Adrenal gland (tissue), 12 donors: ENCODE results near the gene USP10. TPM values are rescaled to one million over a fixed set of nuclear protein-coding genes. Genes with fewer than 3 reads are reported as not detected.

ENCODE experiments used
- DNase-seq, 7 donors: peaks; one replicate each; pipeline ENCODE4 v3.0.0-alpha.2; 2019 to 2020
- H3K27ac ChIP-seq, 5 donors: fragments of 200-600 bp; sonication (generic) in 4 of 5; 1 replicate in 3 of 5; 2 replicates in 2 of 5; pipeline versions ENCODE4 v1.5.1 to v1.8.0; 2016 to 2020; ENCODE audit warnings: mild to moderate bottlenecking in 1 of 5
- H3K27me3 ChIP-seq: fragments of 200-600 bp; 2 replicates; pipeline ENCODE4 v1.8.0; 2021
- H3K36me3 ChIP-seq, 2 donors: fragments of 200-600 bp; replicated peaks in 1 of 2; 1 replicate in 1 of 2; 2 replicates in 1 of 2; pipeline versions ENCODE4 v1.5.1 to v1.8.0; 2018 to 2022
- H3K4me1 ChIP-seq, 2 donors: fragments of 200-600 bp; replicated peaks in 1 of 2; 1 replicate in 1 of 2; 2 replicates in 1 of 2; pipeline versions ENCODE4 v1.5.1 to v1.8.0; 2018 to 2021
- H3K4me3 ChIP-seq, 4 donors: fragments of 200-600 bp; sonication (generic) in 3 of 4; one replicate each; pipeline ENCODE4 v1.5.1; 2016 to 2018
- H3K9me3 ChIP-seq, 3 donors: fragments of 200-600 bp; sonication (generic) in 1 of 3; replicated peaks in 1 of 3; 1 replicate in 2 of 3; 2 replicates in 1 of 3; pipeline versions ENCODE4 v1.5.1 to v1.8.0; 2016 to 2021
- POLR2A ChIP-seq, 2 donors: fragments of 450-650 bp; IDR thresholded peaks; one replicate each; pipeline ENCODE4 v1.6.1; 2017; ENCODE audit warnings: antibody characterized with exemption in 2 of 2, mild to moderate bottlenecking in 2 of 2, moderate library complexity in 1 of 2
- WGBS, 4 donors: extraction: QIAGEN DNeasy Blood & Tissue Kit in 2 of 4; methylation state at CpG; one replicate each; pipeline versions ENCODE4 v1.1.5 to v1.1.7; 2013 to 2017; 5-methylcytosine and 5-hydroxymethylcytosine counted together
- intact Hi-C, 2 donors: fragments of 100-400 bp; cut with DNase I; formaldehyde crosslinking; loops; one replicate each; pipeline versions ENCODE4 v1.14.1 to v1.15.0; 2022 to 2023
- polyA plus RNA-seq, 3 donors: library from polyadenylated mRNA; stranded (reverse); fragments of 200-250 nt in 2 of 3; fragments of 350-450 nt in 1 of 3; fragmentation: Illumina TruSeq in 1 of 3; extraction: RNeasy Lipid Tissue Mini Kit (QIAGEN cat#74804) in 1 of 3; gene quantifications; one replicate each; pipeline ENCODE4 v1.2.3, GENCODE V29; 2013 to 2014
- total RNA-seq, 9 donors: library from RNA; depleted of rRNA in 4 of 9; stranded (reverse); fragments of >200 nt in 4 of 9; fragments of 120-200 nt in 1 of 9; fragmentation: NEBNext Ultra II Directional in 1 of 9; extraction: Animal tissue kit (Norgen Biotek cat#: 25700) in 1 of 9; gene quantifications; one replicate each; pipeline versions ENCODE4 v1.1.0 to v1.2.4, GENCODE V29; 2013 to 2023
- TF ChIP-seq, protein P1 (sequence below), 6 experiments: fragments of 450-650 bp in 4 of 6; fragments of 200-600 bp in 2 of 6; sonication (generic) in 1 of 6; IDR thresholded peaks; 1 replicate in 5 of 6; 2 replicates in 1 of 6; pipeline versions ENCODE4 v1.5.1 to v1.8.0; 2016 to 2021; ENCODE audit warnings: antibody characterized with exemption in 6 of 6, mild to moderate bottlenecking in 2 of 6, moderate library complexity in 1 of 6
- donor health status: healthy with polysubstance abuse.
- donor health status: Bipolar disorder and iron deficiency.
- donor health status: DM: yes; HTN: yes; CAD: no.
- donor health status: DM: no; HTN: no; CAD: no.
- donor health status: DM: no; HTN: no; CAD: no.
- donor health status: DM: yes; HTN: yes; CAD: no.

USP10 gene
- total and polyA plus RNA-seq, 12 donors: 16.2 to 154 (median 60.4) TPM

DNA sequence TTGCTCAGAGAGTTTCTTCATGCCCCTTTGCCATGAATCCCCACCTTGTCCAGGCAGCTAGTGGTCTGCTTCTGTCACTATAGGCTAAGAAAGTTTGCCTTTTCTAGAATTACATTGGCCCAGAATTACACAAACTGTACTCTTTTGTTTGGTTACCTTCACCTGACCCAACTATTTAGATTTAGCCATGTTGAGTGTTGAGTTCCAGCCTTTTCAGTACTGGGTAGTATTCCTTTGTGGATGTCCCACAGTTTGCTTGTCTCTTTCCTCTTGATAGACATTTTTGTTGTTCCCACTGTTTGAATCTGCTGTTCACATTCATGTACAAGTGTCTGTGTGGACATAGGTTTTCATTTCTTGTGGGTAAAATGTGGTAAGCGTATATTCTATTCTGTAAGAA lies 22.3 kb downstream of the USP10 start:
- no peak overlapping the region for H3K27ac ChIP-seq
- intact Hi-C loops: loop anchor here (5.0 to 10.0 kb wide), 2 partner anchors 97 to 100 kb away; no protein-coding TSS in a partner anchor
- WGBS, 4 donors: 94 to 100% (median 98%) methylated on average over 1 of the region's 1 CpG
- H3K4me1 ChIP-seq: peaks cover 11 to 50% of the 10 kb centered on the region in 2 donors
- H3K27me3 ChIP-seq: no peaks in the 10 kb centered on the region
- no peaks in the 10 kb centered on the region for H3K9me3 ChIP-seq
- no peak for TF ChIP-seq POLR2A (IDR thresholded peaks at IDR 0.05)
- TF ChIP-seq, protein P1, sequence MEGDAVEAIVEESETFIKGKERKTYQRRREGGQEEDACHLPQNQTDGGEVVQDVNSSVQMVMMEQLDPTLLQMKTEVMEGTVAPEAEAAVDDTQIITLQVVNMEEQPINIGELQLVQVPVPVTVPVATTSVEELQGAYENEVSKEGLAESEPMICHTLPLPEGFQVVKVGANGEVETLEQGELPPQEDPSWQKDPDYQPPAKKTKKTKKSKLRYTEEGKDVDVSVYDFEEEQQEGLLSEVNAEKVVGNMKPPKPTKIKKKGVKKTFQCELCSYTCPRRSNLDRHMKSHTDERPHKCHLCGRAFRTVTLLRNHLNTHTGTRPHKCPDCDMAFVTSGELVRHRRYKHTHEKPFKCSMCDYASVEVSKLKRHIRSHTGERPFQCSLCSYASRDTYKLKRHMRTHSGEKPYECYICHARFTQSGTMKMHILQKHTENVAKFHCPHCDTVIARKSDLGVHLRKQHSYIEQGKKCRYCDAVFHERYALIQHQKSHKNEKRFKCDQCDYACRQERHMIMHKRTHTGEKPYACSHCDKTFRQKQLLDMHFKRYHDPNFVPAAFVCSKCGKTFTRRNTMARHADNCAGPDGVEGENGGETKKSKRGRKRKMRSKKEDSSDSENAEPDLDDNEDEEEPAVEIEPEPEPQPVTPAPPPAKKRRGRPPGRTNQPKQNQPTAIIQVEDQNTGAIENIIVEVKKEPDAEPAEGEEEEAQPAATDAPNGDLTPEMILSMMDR (IDR thresholded peaks at IDR 0.05): no peak
- H3K36me3 ChIP-seq: no peaks in the 10 kb centered on the region
- H3K4me3 ChIP-seq: no peak overlapping the region
- no peak for DNase-seq

DNA sequence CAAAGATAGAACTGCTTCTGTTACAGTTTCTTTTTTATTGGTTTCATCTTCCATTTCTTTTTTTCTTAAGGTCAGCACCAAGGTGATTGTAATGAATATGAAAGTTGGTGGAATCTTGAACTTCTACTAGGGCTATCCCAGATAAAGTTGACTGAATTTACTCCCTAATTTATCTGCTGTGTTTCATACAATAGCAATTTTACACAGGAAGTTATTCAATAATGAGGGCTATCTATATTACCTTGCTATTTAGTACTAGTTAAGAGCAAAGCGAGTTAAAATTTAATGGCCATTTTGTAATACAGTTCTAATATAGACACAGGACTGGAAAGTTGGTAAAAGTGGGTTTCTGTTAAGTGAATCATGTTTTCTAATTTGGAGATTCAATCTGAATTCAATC lies 24.1 kb downstream of the USP10 start:
- Histone ChIP-seq H3K27me3 (no peaks in the 10 kb centered on the region), H3K4me3 (no peak overlapping the region), H3K36me3 (no peaks in the 10 kb centered on the region), H3K4me1 (peaks cover 11 to 50% of the 10 kb centered on the region in 2 donors), H3K9me3 (no peaks in the 10 kb centered on the region), H3K27ac (no peak overlapping the region)
- no peak for DNase-seq
- intact Hi-C loops: loop anchor here (5.0 to 10.0 kb wide), 2 partner anchors 99 to 102 kb away; no protein-coding TSS in a partner anchor
- no peak for TF ChIP-seq POLR2A (IDR thresholded peaks at IDR 0.05)
- TF ChIP-seq, protein P1 (IDR thresholded peaks at IDR 0.05): no peak
- 65 to 88% (median 80%) methylated on average over 1 of the region's 1 CpG for WGBS, 4 donors

DNA sequence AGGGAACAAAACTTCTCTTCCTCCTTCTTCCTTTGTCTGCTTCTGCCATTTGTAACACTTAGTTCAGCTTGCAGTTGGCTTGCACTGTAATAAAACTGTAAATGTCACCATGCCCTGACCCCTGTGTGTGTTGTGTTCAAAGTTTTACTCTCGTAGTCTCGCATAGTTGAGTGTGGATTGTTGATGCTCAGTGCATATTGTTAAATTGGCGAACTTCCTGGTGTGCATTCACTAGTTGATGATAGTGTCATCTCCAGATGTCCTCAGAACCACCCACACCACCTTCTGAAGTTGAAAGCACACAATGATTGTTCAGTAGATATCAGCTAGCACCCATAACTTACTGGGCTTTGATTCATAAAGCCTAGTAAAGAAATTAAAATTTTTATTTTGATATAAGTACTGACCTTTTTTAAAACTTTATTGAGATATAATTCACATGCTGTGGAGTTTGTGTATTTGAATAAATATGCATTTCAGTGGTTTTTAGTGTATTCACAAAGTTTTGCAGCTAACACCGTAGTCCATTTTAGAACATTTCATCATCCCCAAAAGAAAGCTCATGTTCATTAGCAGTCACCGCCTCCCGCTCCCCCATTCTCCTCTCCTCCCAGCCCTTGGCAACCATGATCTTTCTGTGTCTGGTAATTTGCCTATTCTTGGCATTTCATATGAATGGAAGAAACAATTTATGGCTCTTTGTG lies 25.0 kb downstream of the USP10 start:
- no peak for DNase-seq
- TF ChIP-seq POLR2A (IDR thresholded peaks at IDR 0.05): no peak
- TF ChIP-seq, protein P1 (IDR thresholded peaks at IDR 0.05): no peak
- Histone ChIP-seq H3K27ac (peak overlapping the region in 1 of 5 donors; percentile 10), H3K36me3 (no peaks in the 10 kb centered on the region), H3K27me3 (no peaks in the 10 kb centered on the region), H3K4me3 (no peak overlapping the region), H3K9me3 (no peaks in the 10 kb centered on the region), H3K4me1 (peaks cover 8 to 47% of the 10 kb centered on the region in 2 donors)
- intact Hi-C loops: loop anchor here (5.0 to 10.0 kb wide), 4 partner anchors 52 to 212 kb away; no protein-coding TSS in a partner anchor
- whole genome bisulfite sequencing, 4 donors: 63 to 78% (median 72%) methylated on average over 6 of the region's 6 CpGs

DNA sequence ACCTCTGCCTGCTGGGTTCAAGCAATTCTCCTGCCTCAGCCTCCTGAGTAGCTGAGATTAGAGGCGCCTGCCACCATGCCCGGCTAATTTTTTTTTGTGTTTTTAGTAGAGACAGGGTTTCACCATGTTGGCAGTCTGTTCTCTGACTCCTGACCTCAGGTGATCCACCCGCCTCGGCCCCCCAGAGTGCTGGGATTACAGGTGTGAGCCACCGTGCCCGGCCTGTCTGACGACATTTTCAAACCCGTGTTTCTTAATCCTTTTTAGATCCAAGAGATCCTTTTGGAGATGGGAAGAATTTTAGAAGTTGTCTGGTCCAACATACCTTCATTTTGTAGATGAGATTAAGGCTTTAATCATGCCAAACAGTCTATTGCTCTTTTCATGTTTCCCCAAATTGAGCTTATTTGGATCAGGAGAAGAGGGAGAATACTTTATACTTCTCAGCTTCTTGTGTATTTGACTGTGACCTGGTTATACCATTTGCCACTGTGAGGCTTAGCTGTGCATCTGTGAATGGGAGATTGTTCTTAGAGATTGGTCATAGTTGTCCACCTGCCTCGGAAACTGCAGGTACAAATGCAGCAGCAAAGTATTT lies 25.8 kb downstream of the USP10 start:
- peak in 1 of 7 donors; percentile 46 for DNase-seq
- WGBS, 4 donors: 66 to 77% (median 71%) methylated on average over 9 of the region's 9 CpGs
- no peak overlapping the region for H3K4me3 ChIP-seq
- no peak overlapping the region for H3K27ac ChIP-seq
- intact Hi-C loops: loop anchor here (5.0 to 10.0 kb wide), 3 partner anchors 53 to 213 kb away; no protein-coding TSS in a partner anchor
- no peaks in the 10 kb centered on the region for H3K27me3 ChIP-seq
- no peaks in the 10 kb centered on the region for H3K9me3 ChIP-seq
- peaks cover 7 to 47% of the 10 kb centered on the region in 2 donors for H3K4me1 ChIP-seq
- TF ChIP-seq POLR2A (IDR thresholded peaks at IDR 0.05): no peak
- TF ChIP-seq, protein P1 (IDR thresholded peaks at IDR 0.05): no peak
- H3K36me3 ChIP-seq: no peaks in the 10 kb centered on the region
